ENCODE measurements around the gene CENPL. TPM values are rescaled to one million over a fixed set of nuclear protein-coding genes. Genes with fewer than 3 reads are reported as not detected.

The CENPL gene
- total and polyA plus RNA-seq, 9 of the 15 experiments (the other 6 are each of a cell fraction or from before 2014, with no cell fraction given): 33.0 to 52.7 (median 39.7) TPM

DNA sequence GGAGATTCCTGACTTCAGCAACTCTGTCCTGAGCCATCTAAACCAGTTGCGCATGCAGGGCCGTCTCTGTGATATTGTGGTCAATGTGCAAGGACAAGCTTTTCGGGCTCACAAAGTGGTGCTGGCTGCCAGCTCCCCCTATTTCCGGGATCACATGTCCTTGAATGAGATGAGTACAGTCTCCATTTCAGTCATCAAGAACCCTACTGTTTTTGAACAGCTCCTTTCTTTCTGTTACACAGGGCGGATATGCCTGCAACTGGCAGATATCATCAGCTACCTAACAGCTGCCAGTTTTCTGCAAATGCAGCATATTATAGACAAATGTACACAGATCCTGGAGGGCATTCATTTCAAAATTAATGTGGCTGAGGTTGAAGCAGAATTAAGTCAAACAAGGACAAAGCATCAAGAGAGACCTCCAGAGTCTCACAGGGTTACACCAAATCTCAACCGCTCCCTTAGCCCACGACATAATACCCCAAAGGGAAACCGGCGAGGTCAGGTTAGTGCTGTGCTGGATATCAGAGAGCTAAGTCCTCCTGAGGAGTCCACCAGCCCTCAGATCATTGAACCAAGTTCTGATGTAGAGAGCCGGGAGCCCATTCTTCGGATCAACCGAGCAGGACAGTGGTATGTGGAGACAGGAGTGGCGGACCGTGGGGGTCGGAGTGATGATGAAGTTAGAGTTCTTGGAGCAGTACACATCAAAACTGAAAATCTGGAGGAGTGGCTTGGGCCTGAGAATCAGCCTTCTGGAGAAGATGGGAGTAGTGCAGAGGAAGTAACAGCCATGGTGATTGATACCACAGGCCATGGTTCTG is 45.8 kb upstream of the CENPL start (continued):
- TF ChIP-seq NFE2L1 (tag; IDR thresholded peaks at IDR 0.05; ENCODE audit: borderline replicate concordance, low read depth) (no peak), MNT (conservative IDR thresholded peaks at IDR 0.05) (peak; percentile 4 to 27; a peak in 1 of 4 replicates), ADNP (tag; IDR thresholded peaks at IDR 0.05) (no peak), ZNF354B (CRISPR knock-in tag; IDR thresholded peaks at IDR 0.05) (no peak), ZNF79 (CRISPR knock-in tag; IDR thresholded peaks at IDR 0.05; ENCODE audit: low read depth) (no peak), MAFF (IDR thresholded peaks at IDR 0.05; ENCODE audit: low read length) (peak; percentile 78), MTA3 (IDR thresholded peaks at IDR 0.05; ENCODE audit: borderline replicate concordance) (no peak; the same call in 1 of the 2 replicates), L3MBTL2 (IDR thresholded peaks at IDR 0.05) (peak; percentile 29; the same call in 1 of the 2 replicates), ZNF644 (tag; IDR thresholded peaks at IDR 0.05; ENCODE audit: low read depth) (peak; percentile 17; the same call in 1 of the 2 replicates), TAF9B (IDR thresholded peaks at IDR 0.05; ENCODE audit: partially characterized antibody) (peak; percentile 51), KDM5B (IDR thresholded peaks at IDR 0.05; ENCODE audit: insufficient replicate concordance, low read depth, low read length) (no peak), TAF1 (IDR thresholded peaks at IDR 0.05; ENCODE audit: control insufficient read depth, extremely low read depth, insufficient read depth, low read length, severe bottlenecking) (peak; percentile 56), SMAD2 (IDR thresholded peaks at IDR 0.05; ENCODE audit: low read depth, low read length) (no peak), BHLHE40 (IDR thresholded peaks at IDR 0.05; ENCODE audit: low read length) (no peak), MEF2A (IDR thresholded peaks at IDR 0.05; ENCODE audit: control insufficient read depth, low read depth, low read length) (no peak), GTF2F1 (IDR thresholded peaks at IDR 0.05; ENCODE audit: low read depth, low read length) (no peak), NCOA4 (IDR thresholded peaks at IDR 0.05; ENCODE audit: partially characterized antibody) (no peak), CBX5 (IDR thresholded peaks at IDR 0.05; ENCODE audit: borderline replicate concordance, low read depth) (no peak), TCF3 (CRISPR knock-in tag; IDR thresholded peaks at IDR 0.05) (peak; percentile 40; the same call in 1 of the 2 replicates)
